Measurements from ENCODE around the gene OGA. TPM values are rescaled to one million over a fixed set of nuclear protein-coding genes. Genes with fewer than 3 reads are reported as not detected.
A peak's percentile ranks its signal among the peaks of the same experiment; 100 is the strongest.

The OGA gene
- total and polyA plus RNA-seq, 2 donors (not counting 1 experiment from before 2014, with no cell fraction given) = 128 to 418 TPM

DNA sequence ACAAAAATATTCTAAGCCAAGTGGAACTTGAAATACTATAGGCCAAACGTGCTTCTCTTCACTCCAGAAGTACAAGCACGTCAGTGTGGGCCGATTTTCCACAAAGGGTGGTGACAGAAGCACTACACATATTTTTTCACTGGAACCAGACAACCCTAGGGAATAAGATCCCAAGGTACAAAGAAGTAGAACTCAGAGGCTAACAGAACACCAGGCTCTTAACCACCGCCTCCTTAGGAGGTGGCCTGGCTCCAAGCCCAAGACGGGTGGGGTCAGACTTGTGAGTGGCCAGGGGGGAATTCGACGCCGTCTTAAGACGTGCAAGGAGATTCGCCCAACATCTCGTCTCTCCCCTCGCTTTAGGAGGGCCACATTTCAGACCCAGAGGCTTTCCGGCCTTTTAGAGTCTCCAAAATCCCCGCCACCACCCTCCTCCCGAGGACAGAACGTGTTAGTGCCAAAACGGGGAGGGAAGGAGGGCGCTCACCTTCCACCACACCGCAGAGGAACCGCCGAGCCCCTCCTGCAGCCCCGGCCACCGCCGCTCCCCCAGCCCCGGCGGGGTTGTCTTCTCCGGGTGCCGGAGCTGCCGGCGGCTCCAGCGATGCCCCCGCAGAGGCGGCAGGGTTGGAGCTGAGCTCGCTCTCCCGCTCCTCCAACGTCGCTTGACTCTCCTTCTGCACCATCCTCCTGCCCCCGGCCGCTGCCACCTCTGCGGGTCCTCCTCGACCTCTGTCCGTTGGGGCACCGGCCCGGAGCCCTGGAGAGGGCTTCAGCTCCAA, 716 bp downstream of the OGA start:
- no peaks in the 10 kb centered on the region for H3K27me3 Mint-ChIP-seq
- intact Hi-C loops (cut with micrococcal nuclease) = loop anchor here (1.0 to 5.0 kb wide), 9 partner anchors 13 to 895 kb away; partner anchors contain the start of genes ARL3, ARMH3, GBF1 and LDB1
- peak overlapping the region; percentile 79 for H3K4me2 ChIP-seq (replicated peaks; ENCODE audit: low read depth, low read length, poor library complexity, severe bottlenecking)
- ChIA-PET POLR2A (interaction anchor here (0.5 to 6.3 kb wide), 14 partner anchors 13 to 827 kb away, joined by 3 to 102 read pairs (median 4); partner anchors contain the start of genes ARMH3, NPM3 and TRIM8), CTCF (interaction anchor here (0.9 to 9.6 kb wide), 7 partner anchors 13 to 192 kb away, joined by 3 to 48 read pairs (median 33); partner anchors contain the start of gene NPM3)
- no peaks in the 10 kb centered on the region for H3K27me3 ChIP-seq (replicated peaks in 1 of 4; ENCODE audit: control extremely low read depth in 1 of 4, control insufficient read depth in 3 of 4, insufficient read depth in 4 of 4, low read length in 3 of 4)
- no peaks in the 10 kb centered on the region for H3K9me3 ChIP-seq (ENCODE audit: control extremely low read depth in 1 of 3, control insufficient read depth in 2 of 3, insufficient read depth in 1 of 3, low read length in 2 of 3)
- peaks cover 56% of the 10 kb centered on the region for H4K20me1 ChIP-seq (ENCODE audit: control insufficient read depth, insufficient read depth, low read length, poor library complexity, severe bottlenecking)
- H3K9ac ChIP-seq (ENCODE audit: low read length) = peak overlapping the region; percentile 96
- 0% methylated on average over 43 of the region's 44 CpGs for whole genome bisulfite sequencing (ENCODE audit: insufficient coverage)
- no peaks in the 10 kb centered on the region for H3K9me3 Mint-ChIP-seq (ENCODE audit: insufficient read depth)
- H3K79me2 ChIP-seq (ENCODE audit: control insufficient read depth, insufficient read depth, low read length) = peaks cover 76% of the 10 kb centered on the region
- peak overlapping the region; percentile 81 to 85 for H3K27ac ChIP-seq (ENCODE audit: low read length in 2 of 2)
- peaks cover 0 to 13% of the 10 kb centered on the region in 2 experiments for H3K36me3 ChIP-seq (replicated peaks in 1 of 2; ENCODE audit: control extremely low read depth in 1 of 2, control insufficient read depth in 1 of 2, extremely low read depth in 1 of 2, insufficient read depth in 2 of 2, low read length in 1 of 2)
- peaks cover 29 to 34% of the 10 kb centered on the region in 2 donors for H3K4me1 ChIP-seq (ENCODE audit: control insufficient read depth in 2 of 2, insufficient read depth in 2 of 2, low read length in 2 of 2)
- TF ChIP-seq, protein P1, sequence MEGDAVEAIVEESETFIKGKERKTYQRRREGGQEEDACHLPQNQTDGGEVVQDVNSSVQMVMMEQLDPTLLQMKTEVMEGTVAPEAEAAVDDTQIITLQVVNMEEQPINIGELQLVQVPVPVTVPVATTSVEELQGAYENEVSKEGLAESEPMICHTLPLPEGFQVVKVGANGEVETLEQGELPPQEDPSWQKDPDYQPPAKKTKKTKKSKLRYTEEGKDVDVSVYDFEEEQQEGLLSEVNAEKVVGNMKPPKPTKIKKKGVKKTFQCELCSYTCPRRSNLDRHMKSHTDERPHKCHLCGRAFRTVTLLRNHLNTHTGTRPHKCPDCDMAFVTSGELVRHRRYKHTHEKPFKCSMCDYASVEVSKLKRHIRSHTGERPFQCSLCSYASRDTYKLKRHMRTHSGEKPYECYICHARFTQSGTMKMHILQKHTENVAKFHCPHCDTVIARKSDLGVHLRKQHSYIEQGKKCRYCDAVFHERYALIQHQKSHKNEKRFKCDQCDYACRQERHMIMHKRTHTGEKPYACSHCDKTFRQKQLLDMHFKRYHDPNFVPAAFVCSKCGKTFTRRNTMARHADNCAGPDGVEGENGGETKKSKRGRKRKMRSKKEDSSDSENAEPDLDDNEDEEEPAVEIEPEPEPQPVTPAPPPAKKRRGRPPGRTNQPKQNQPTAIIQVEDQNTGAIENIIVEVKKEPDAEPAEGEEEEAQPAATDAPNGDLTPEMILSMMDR (IDR thresholded peaks at IDR 0.05) = no peak
- no peak for TF ChIP-seq EZH2 (IDR thresholded peaks at IDR 0.05; ENCODE audit: borderline replicate concordance, insufficient read depth, low read depth, low read length, poor library complexity, severe bottlenecking)
- ATAC-seq (ENCODE audit: low read depth) (no peak), DNase-seq (no peak)
- H3K4me1 Mint-ChIP-seq = peaks cover 42% of the 10 kb centered on the region
- H3K4me3 Mint-ChIP-seq = peak overlapping the region; percentile 94
- peak overlapping the region; percentile 57 for H2AFZ ChIP-seq (ENCODE audit: insufficient read depth, low read depth, low read length, poor library complexity, severe bottlenecking)
- peak overlapping the region; percentile 99 for H3K27ac Mint-ChIP-seq
- peak overlapping the region; percentile 55 to 97 (median 92) for H3K4me3 ChIP-seq (ENCODE audit: control extremely low read depth in 1 of 5, extremely low read depth in 1 of 5, insufficient read depth in 1 of 5, low read depth in 2 of 5, low read length in 4 of 5)

All from B cell (primary cell).